HEK293T (cell line): ENCODE results near the gene RPL10.

Experiments
- ARNT ChIP-seq: fragments of 450-650 bp; IDR thresholded peaks from 2 replicates; pipeline ENCODE4 v1.6.1; 2017; ENCODE audit warnings: mild to moderate bottlenecking
- BHLHE40 ChIP-seq: fragments of 450-650 bp; IDR thresholded peaks from 2 replicates; pipeline ENCODE4 v1.6.1; 2016; ENCODE audit warnings: mild to moderate bottlenecking, moderate library complexity, borderline replicate concordance
- CTBP1 ChIP-seq: fragments of 450-650 bp; IDR thresholded peaks from 2 replicates; pipeline ENCODE4 v1.6.1; 2016; ENCODE audit warnings: borderline replicate concordance
- FOXA1 ChIP-seq: fragments of 450-650 bp; IDR thresholded peaks from 2 replicates; pipeline ENCODE4 v1.6.1; 2016; ENCODE audit warnings: mild to moderate bottlenecking
- FOXM1 ChIP-seq: fragments of 450-650 bp; IDR thresholded peaks from 2 replicates; pipeline ENCODE4 v1.6.1; 2017; ENCODE audit warnings: mild to moderate bottlenecking, borderline replicate concordance
- HDGF ChIP-seq: fragments of 450-650 bp; IDR thresholded peaks from 2 replicates; pipeline ENCODE4 v1.6.1; 2017; ENCODE audit warnings: antibody characterized with exemption, borderline replicate concordance
- NFRKB ChIP-seq: fragments of 450-650 bp; IDR thresholded peaks from 2 replicates; pipeline ENCODE4 v1.6.1; 2016; ENCODE audit warnings: mild to moderate bottlenecking, moderate library complexity
- SP1 ChIP-seq: fragments of 450-650 bp; IDR thresholded peaks from 2 replicates; pipeline ENCODE4 v1.6.1; 2017
- SUZ12 ChIP-seq: fragments of 450-650 bp; IDR thresholded peaks from 2 replicates; pipeline ENCODE4 v1.6.1; 2016; ENCODE audit warnings: mild to moderate bottlenecking

DNA sequence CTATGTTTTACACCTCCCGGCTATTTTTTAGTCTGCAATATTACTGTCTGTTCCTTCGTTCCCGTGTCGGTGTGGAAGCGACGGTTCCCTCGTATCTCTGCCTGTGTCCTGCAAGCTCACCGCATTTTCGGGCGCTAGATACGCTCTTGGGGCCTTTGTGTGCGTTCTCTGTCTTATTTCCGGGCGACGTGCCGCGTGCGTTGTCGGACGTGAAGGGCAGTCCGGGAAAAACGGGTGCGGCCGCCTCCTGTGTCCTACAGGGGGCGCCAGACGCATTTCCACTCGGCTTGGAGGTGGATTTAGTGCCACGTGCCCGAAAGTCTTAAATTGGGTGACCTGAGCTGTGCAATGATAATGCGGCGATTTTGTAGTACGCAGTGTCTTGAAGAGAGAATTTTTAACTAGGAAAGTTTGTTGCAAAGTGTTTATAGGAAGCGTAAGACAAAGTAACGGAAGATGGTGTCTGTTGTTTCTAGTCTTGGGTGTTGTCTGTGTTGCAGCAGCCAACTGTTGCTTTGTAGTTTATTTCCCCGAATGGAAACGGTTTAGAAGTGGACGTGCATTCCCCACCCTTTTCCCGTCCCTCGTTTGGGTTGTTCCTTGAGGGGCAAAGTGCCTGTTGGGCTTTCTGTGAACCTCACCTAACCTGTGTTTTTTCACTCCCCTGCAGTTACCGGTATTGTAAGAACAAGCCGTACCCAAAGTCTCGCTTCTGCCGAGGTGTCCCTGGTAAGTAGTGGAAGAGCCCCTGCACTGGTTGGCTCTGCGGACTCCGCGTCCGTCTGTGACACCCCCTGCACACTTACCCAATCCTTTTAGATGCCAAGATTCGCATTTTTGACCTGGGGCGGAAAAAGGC, 720 bp downstream of the RPL10 start:
- 0 out of 2 replicates have a peak, but pooled peaks have one; percentile 17 for TF ChIP-seq ARNT
- TF ChIP-seq NFRKB, result no peak
- TF ChIP-seq FOXA1, result no peak
- no peak for TF ChIP-seq HDGF
- TF ChIP-seq BHLHE40, result no peak
- no peak for TF ChIP-seq SUZ12
- TF ChIP-seq CTBP1, result no peak
- TF ChIP-seq SP1, result no peak
- TF ChIP-seq FOXM1, result no peak
